Measurements from ENCODE around the gene SRXN1. TPM values are rescaled to one million over a fixed set of nuclear protein-coding genes. Genes with fewer than 3 reads are reported as not detected.

Gene SRXN1
- total RNA-seq, 1 donor from 2014 or later: 17.7 TPM

GRCh38 chr20:692044-692443, 39.0 kb upstream of the SRXN1 start:
- Mint-ChIP-seq H3K9me3 (ENCODE audit: unreplicated experiment) (peaks cover 2% of the 10 kb centered on the region), H3K27ac (ENCODE audit: unreplicated experiment) (no peak overlapping the region), H3K4me1 (ENCODE audit: low read depth, unreplicated experiment) (peaks cover 4% of the 10 kb centered on the region), H3K27me3 (ENCODE audit: low read depth, unreplicated experiment) (peaks cover 24% of the 10 kb centered on the region), H3K36me3 (ENCODE audit: low read depth, unreplicated experiment) (no peaks in the 10 kb centered on the region), H3K4me3 (ENCODE audit: unreplicated experiment) (no peak overlapping the region)
- Histone ChIP-seq H3K27me3 (ENCODE audit: insufficient read depth, low read length) (peaks cover 16% of the 10 kb centered on the region), H2AFZ (ENCODE audit: low read depth, low read length) (no peak overlapping the region), H3K27ac (ENCODE audit: low read depth, low read length) (no peak overlapping the region), H4K20me1 (ENCODE audit: insufficient read depth, low read length) (no peaks in the 10 kb centered on the region), H3K9me3 (ENCODE audit: insufficient read depth, low read depth, low read length) (no peaks in the 10 kb centered on the region), H3K79me2 (ENCODE audit: insufficient read depth, low read length) (no peaks in the 10 kb centered on the region), H3K36me3 (ENCODE audit: insufficient read depth, low read length) (no peaks in the 10 kb centered on the region), H3K4me3 (ENCODE audit: insufficient read depth, low read depth, low read length) (no peak overlapping the region), H3K4me1 (ENCODE audit: insufficient read depth, low read length) (no peaks in the 10 kb centered on the region), H3K9ac (ENCODE audit: low read length) (no peak overlapping the region), H3K4me2 (ENCODE audit: low read length) (no peak overlapping the region)
- DNase-seq (ENCODE audit: low read depth) (no peak), FAIRE-seq (no peak)
- TF ChIP-seq CTCF (IDR thresholded peaks at IDR 0.05; ENCODE audit: insufficient read depth, low read depth, low read length) (no peak), EZH2 (IDR thresholded peaks at IDR 0.05; ENCODE audit: insufficient read depth, low read length) (no peak)

- FAIRE-seq: no peak
- H3K9ac ChIP-seq (ENCODE audit: low read length): no peak overlapping the region
- H3K9me3 Mint-ChIP-seq (ENCODE audit: unreplicated experiment): peaks cover 2% of the 10 kb centered on the region
Measured at GRCh38 chr20:689947-690346, 36.9 kb upstream of the SRXN1 start.

More at GRCh38 chr20:689947-690346, 36.9 kb upstream of the SRXN1 start:
- no peak overlapping the region for H3K27ac ChIP-seq (ENCODE audit: low read depth, low read length)
- H3K4me1 ChIP-seq (ENCODE audit: insufficient read depth, low read length): no peaks in the 10 kb centered on the region
- TF ChIP-seq EZH2 (IDR thresholded peaks at IDR 0.05; ENCODE audit: insufficient read depth, low read length) (no peak), CTCF (IDR thresholded peaks at IDR 0.05; ENCODE audit: insufficient read depth, low read depth, low read length) (no peak)
- no peaks in the 10 kb centered on the region for H3K79me2 ChIP-seq (ENCODE audit: insufficient read depth, low read length)
- Mint-ChIP-seq H3K27ac (ENCODE audit: unreplicated experiment) (no peak overlapping the region), H3K36me3 (ENCODE audit: low read depth, unreplicated experiment) (no peaks in the 10 kb centered on the region), H3K4me3 (ENCODE audit: unreplicated experiment) (no peak overlapping the region), H3K4me1 (ENCODE audit: low read depth, unreplicated experiment) (peaks cover 2% of the 10 kb centered on the region), H3K27me3 (ENCODE audit: low read depth, unreplicated experiment) (peaks cover 34% of the 10 kb centered on the region)
- no peak for DNase-seq (ENCODE audit: low read depth)
- no peaks in the 10 kb centered on the region for H4K20me1 ChIP-seq (ENCODE audit: insufficient read depth, low read length)
- no peak overlapping the region for H3K4me3 ChIP-seq (ENCODE audit: insufficient read depth, low read depth, low read length)
- H2AFZ ChIP-seq (ENCODE audit: low read depth, low read length): no peak overlapping the region
- H3K27me3 ChIP-seq (ENCODE audit: insufficient read depth, low read length): peaks cover 16% of the 10 kb centered on the region
- H3K36me3 ChIP-seq (ENCODE audit: insufficient read depth, low read length): no peaks in the 10 kb centered on the region
- no peaks in the 10 kb centered on the region for H3K9me3 ChIP-seq (ENCODE audit: insufficient read depth, low read depth, low read length)
- no peak overlapping the region for H3K4me2 ChIP-seq (ENCODE audit: low read length)
